Keratinocyte (primary cell): ENCODE measurements around the gene MYO16. TPM values are rescaled to one million over a fixed set of nuclear protein-coding genes. Genes with fewer than 3 reads are reported as not detected.

Experiments
- DNase-seq: peaks from one replicate; pipeline ENCODE4 v3.0.0-alpha.2; 2011; ENCODE audit warnings: low read depth, missing footprints, low spot score
- FAIRE-seq: peaks from 2 replicates; lab custom pipeline; 2011; peaks lifted over from hg19 to GRCh38; lab: Jason Lieb, UNC
- H2AFZ ChIP-seq: 2 replicates; pipeline ENCODE4 v1.6.0; 2012; ENCODE audit warnings: low read length, control low read depth, inconsistent platforms; ENCODE audit not compliant: control insufficient read depth
- H3K27ac ChIP-seq: 2 replicates; pipeline ENCODE4 v1.5.1; 2011; ENCODE audit warnings: low read length; ENCODE audit not compliant: control insufficient read depth, insufficient read depth
- H3K27me3 ChIP-seq: 3 replicates; pipeline ENCODE4 v1.6.0; 2011; ENCODE audit warnings: low read length; ENCODE audit not compliant: control insufficient read depth, insufficient read depth; ENCODE audit errors: extremely low read depth
- H3K36me3 ChIP-seq, 2 experiments: 2 replicates in 1 of 2; 3 replicates in 1 of 2; pipeline ENCODE4 v1.5.1; 2011; ENCODE audit warnings: low read length in 2 of 2, mild to moderate bottlenecking in 1 of 2; ENCODE audit not compliant: control insufficient read depth in 2 of 2, insufficient read depth in 2 of 2; ENCODE audit errors: extremely low read depth in 1 of 2
- H3K4me1 ChIP-seq: 3 replicates; pipeline ENCODE4 v1.5.1; 2011; ENCODE audit warnings: low read length; ENCODE audit not compliant: control insufficient read depth, insufficient read depth; ENCODE audit errors: extremely low read depth
- H3K4me2 ChIP-seq: 3 replicates; pipeline ENCODE4 v1.6.0; 2011; ENCODE audit warnings: low read depth, low read length; ENCODE audit not compliant: control insufficient read depth, insufficient read depth; ENCODE audit errors: extremely low read depth
- H3K4me3 ChIP-seq, 3 experiments: fragments of 200-600 bp in 1 of 3; sonication (generic) in 1 of 3; 2 replicates in 2 of 3; 3 replicates in 1 of 3; pipeline ENCODE4 v1.5.1; 2011 to 2016; ENCODE audit warnings: low read length in 3 of 3, mild to moderate bottlenecking in 3 of 3, control low read depth in 2 of 3, inconsistent platforms in 1 of 3, low read depth in 1 of 3, mixed read lengths in 1 of 3, mixed run types in 1 of 3, moderate library complexity in 1 of 3; ENCODE audit not compliant: control insufficient read depth in 2 of 3, insufficient read depth in 2 of 3; ENCODE audit errors: extremely low read depth in 1 of 3
- H3K79me2 ChIP-seq: 2 replicates; pipeline ENCODE4 v1.6.0; 2012; ENCODE audit warnings: low read length; ENCODE audit not compliant: control insufficient read depth, insufficient read depth
- H3K9ac ChIP-seq: 3 replicates; pipeline ENCODE4 v1.6.0; 2011; ENCODE audit warnings: low read length; ENCODE audit not compliant: control insufficient read depth, insufficient read depth; ENCODE audit errors: extremely low read depth
- H3K9me1 ChIP-seq: 3 replicates; pipeline ENCODE4 v1.6.0; 2011; ENCODE audit warnings: low read length; ENCODE audit not compliant: control insufficient read depth, insufficient read depth; ENCODE audit errors: extremely low read depth
- H3K9me3 ChIP-seq: 2 replicates; pipeline ENCODE4 v1.5.1; 2012; ENCODE audit warnings: low read depth, low read length; ENCODE audit not compliant: control insufficient read depth
- H4K20me1 ChIP-seq: 3 replicates; pipeline ENCODE4 v1.6.0; 2011; ENCODE audit warnings: low read length; ENCODE audit not compliant: control insufficient read depth, insufficient read depth; ENCODE audit errors: extremely low read depth
- EZH2 ChIP-seq: IDR thresholded peaks from one replicate; pipeline ENCODE4 v1.6.1; 2012; ENCODE audit warnings: inconsistent platforms, mild to moderate bottlenecking, low read length, moderate library complexity
- dilution Hi-C: fragments of 300-500 bp; cut with MboI; formaldehyde crosslinking; loops from one replicate; pipeline ENCODE4 v1.7.0; 2020; ENCODE audit warnings: low sequenced_read_pairs; ENCODE audit not compliant: extremely low pct_ligation_motif_present
- polyA plus RNA-seq, 5 experiments: library from polyadenylated mRNA; depleted of rRNA in 3 of 5; stranded (reverse) in 3 of 5; stranded (forward) in 1 of 5; unstranded in 1 of 5; fragments of >200 nt; gene quantifications; 1 replicate in 1 of 5; 2 replicates in 3 of 5; 3 replicates in 1 of 5; pipeline versions ENCODE4 v1.2.1 to v1.2.3, GENCODE V29; 2011 to 2012; ENCODE audit warnings: missing spikeins in 2 of 5, low read depth in 1 of 5, low replicate concordance in 1 of 5
- TF ChIP-seq, protein P1 (sequence below), 3 experiments: IDR thresholded peaks in 1 of 3; conservative IDR thresholded peaks in 1 of 3; optimal IDR thresholded peaks in 1 of 3; 2 replicates in 2 of 3; 3 replicates in 1 of 3; pipeline versions ENCODE3 to v1.5.1; 2011; ENCODE audit warnings: low read length in 3 of 3, mild to moderate bottlenecking in 3 of 3, moderate library complexity in 2 of 3, control low read depth in 1 of 3, inconsistent platforms in 1 of 3; ENCODE audit not compliant: insufficient read depth in 2 of 3; ENCODE audit errors: extremely low read depth in 1 of 3

Gene MYO16
- polyA plus RNA-seq, 1 donor (not counting 4 experiments of a cell fraction or from before 2014, with no cell fraction given) = 0.08 TPM

DNA sequence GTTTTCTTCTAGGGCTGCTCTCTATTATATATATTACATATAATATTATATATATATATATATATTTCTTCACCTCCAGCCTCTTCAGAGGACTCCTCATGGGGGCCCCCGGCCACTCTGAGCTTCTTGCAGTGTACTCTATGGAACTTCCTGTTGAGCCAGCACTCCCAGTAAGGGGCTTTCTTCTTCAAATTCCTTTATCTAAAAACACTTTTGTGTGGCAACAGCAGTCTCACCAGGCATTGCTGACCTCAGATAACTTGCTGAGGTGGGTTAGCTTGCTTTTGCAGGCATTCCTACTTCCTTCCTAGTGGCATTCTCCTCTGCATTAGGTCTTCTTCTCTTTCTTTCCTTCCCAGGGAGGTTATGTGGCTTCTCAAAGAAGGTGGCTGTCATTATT, 381.5 kb downstream of the MYO16 start:
- H3K27me3 ChIP-seq = no peaks in the 10 kb centered on the region
- H4K20me1 ChIP-seq = no peaks in the 10 kb centered on the region
- H3K79me2 ChIP-seq = no peaks in the 10 kb centered on the region
- H3K9me3 ChIP-seq = no peaks in the 10 kb centered on the region
- H3K4me2 ChIP-seq = no peak overlapping the region
- H3K4me1 ChIP-seq = no peaks in the 10 kb centered on the region
- no peak overlapping the region for H3K9ac ChIP-seq
- TF ChIP-seq, protein P1, sequence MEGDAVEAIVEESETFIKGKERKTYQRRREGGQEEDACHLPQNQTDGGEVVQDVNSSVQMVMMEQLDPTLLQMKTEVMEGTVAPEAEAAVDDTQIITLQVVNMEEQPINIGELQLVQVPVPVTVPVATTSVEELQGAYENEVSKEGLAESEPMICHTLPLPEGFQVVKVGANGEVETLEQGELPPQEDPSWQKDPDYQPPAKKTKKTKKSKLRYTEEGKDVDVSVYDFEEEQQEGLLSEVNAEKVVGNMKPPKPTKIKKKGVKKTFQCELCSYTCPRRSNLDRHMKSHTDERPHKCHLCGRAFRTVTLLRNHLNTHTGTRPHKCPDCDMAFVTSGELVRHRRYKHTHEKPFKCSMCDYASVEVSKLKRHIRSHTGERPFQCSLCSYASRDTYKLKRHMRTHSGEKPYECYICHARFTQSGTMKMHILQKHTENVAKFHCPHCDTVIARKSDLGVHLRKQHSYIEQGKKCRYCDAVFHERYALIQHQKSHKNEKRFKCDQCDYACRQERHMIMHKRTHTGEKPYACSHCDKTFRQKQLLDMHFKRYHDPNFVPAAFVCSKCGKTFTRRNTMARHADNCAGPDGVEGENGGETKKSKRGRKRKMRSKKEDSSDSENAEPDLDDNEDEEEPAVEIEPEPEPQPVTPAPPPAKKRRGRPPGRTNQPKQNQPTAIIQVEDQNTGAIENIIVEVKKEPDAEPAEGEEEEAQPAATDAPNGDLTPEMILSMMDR (optimal IDR thresholded peaks at IDR 0.05 in 1 of 3, IDR thresholded peaks at IDR 0.05 in 1 of 3, conservative IDR thresholded peaks at IDR 0.05 in 1 of 3; ENCODE audit: extremely low read depth in 1 of 3, insufficient read depth in 2 of 3, low read length in 3 of 3) = no peak
- TF ChIP-seq EZH2 = no peak
- dilution Hi-C loops = no loop called here
- DNase-seq = no peak
- FAIRE-seq = no peak
- no peaks in the 10 kb centered on the region for H3K36me3 ChIP-seq
- H3K4me3 ChIP-seq = no peak overlapping the region
- no peaks in the 10 kb centered on the region for H3K9me1 ChIP-seq
- H2AFZ ChIP-seq = no peak overlapping the region
- no peak overlapping the region for H3K27ac ChIP-seq

DNA sequence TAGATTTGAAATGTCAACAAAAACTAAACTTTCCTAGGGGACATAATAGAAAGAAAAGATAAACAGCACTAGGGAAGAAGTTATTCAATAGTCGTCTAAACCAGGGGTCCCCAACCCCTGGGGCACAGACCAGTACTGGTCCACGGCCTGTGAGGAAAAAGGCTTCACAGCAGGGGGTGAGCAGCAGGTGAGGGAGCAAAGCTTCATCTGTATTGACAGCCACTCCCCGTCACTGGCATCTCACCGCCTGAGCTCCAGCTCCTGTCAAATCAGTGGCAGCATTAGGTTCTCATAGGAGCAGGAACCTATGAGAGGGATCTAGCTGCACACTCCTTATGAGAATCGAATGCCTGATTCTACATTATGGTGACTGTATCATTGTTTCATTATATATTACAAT, 382.7 kb downstream of the MYO16 start:
- DNase-seq (no peak), FAIRE-seq (no peak)
- Histone ChIP-seq H3K4me2 (no peak overlapping the region), H3K27me3 (no peaks in the 10 kb centered on the region), H3K4me3 (no peak overlapping the region), H3K9ac (no peak overlapping the region), H3K4me1 (no peaks in the 10 kb centered on the region), H3K27ac (no peak overlapping the region), H2AFZ (no peak overlapping the region), H3K79me2 (no peaks in the 10 kb centered on the region), H3K9me3 (no peaks in the 10 kb centered on the region), H3K9me1 (no peaks in the 10 kb centered on the region), H4K20me1 (no peaks in the 10 kb centered on the region), H3K36me3 (no peaks in the 10 kb centered on the region)
- dilution Hi-C loops = no loop called here
- TF ChIP-seq, protein P1 (optimal IDR thresholded peaks at IDR 0.05 in 1 of 3, IDR thresholded peaks at IDR 0.05 in 1 of 3, conservative IDR thresholded peaks at IDR 0.05 in 1 of 3; ENCODE audit: extremely low read depth in 1 of 3, insufficient read depth in 2 of 3, low read length in 3 of 3) = no peak
- no peak for TF ChIP-seq EZH2
